Measurements from ENCODE around the gene ARHGAP44.

Gene ARHGAP44

GRCh38 chr17:12995106-12995895 lies 206.0 kb downstream of the ARHGAP44 start:
- Mint-ChIP-seq H3K27me3 (ENCODE audit: low read depth) (no peaks in the 10 kb centered on the region), H3K36me3 (ENCODE audit: low read depth) (peaks cover 31% of the 10 kb centered on the region), H3K4me1 (ENCODE audit: low read depth) (no peaks in the 10 kb centered on the region), H3K27ac (no peak overlapping the region), H3K9me3 (no peaks in the 10 kb centered on the region), H3K4me3 (no peak overlapping the region)

GRCh38 chr17:12995896-12996295 lies 206.6 kb downstream of the ARHGAP44 start:
- no peaks in the 10 kb centered on the region for H3K4me1 Mint-ChIP-seq (ENCODE audit: low read depth)
- no peaks in the 10 kb centered on the region for H3K9me3 Mint-ChIP-seq
- no peak overlapping the region for H3K27ac Mint-ChIP-seq
- no peaks in the 10 kb centered on the region for H3K27me3 Mint-ChIP-seq (ENCODE audit: low read depth)
- H3K4me3 Mint-ChIP-seq: no peak overlapping the region
- peaks cover 30% of the 10 kb centered on the region for H3K36me3 Mint-ChIP-seq (ENCODE audit: low read depth)

- no peaks in the 10 kb centered on the region for H3K9me3 Mint-ChIP-seq
- no peak overlapping the region for H3K4me3 Mint-ChIP-seq
- H3K4me1 Mint-ChIP-seq (ENCODE audit: low read depth): no peaks in the 10 kb centered on the region
- peaks cover 26% of the 10 kb centered on the region for H3K36me3 Mint-ChIP-seq (ENCODE audit: low read depth)
- H3K27me3 Mint-ChIP-seq (ENCODE audit: low read depth): no peaks in the 10 kb centered on the region
- no peak overlapping the region for H3K27ac Mint-ChIP-seq
Measured at GRCh38 chr17:12996357-12996756, 207.1 kb downstream of the ARHGAP44 start.

GRCh38 chr17:12996941-12997340 lies 207.6 kb downstream of the ARHGAP44 start:
- Mint-ChIP-seq H3K27me3 (ENCODE audit: low read depth) (no peaks in the 10 kb centered on the region), H3K4me3 (no peak overlapping the region), H3K36me3 (ENCODE audit: low read depth) (peaks cover 21% of the 10 kb centered on the region), H3K9me3 (no peaks in the 10 kb centered on the region), H3K27ac (no peak overlapping the region), H3K4me1 (ENCODE audit: low read depth) (no peaks in the 10 kb centered on the region)

- peaks cover 21% of the 10 kb centered on the region for H3K36me3 Mint-ChIP-seq (ENCODE audit: low read depth)
- no peaks in the 10 kb centered on the region for H3K27me3 Mint-ChIP-seq (ENCODE audit: low read depth)
- H3K9me3 Mint-ChIP-seq: no peaks in the 10 kb centered on the region
- H3K4me3 Mint-ChIP-seq: no peak overlapping the region
- no peak overlapping the region for H3K27ac Mint-ChIP-seq
- no peaks in the 10 kb centered on the region for H3K4me1 Mint-ChIP-seq (ENCODE audit: low read depth)
Measured at GRCh38 chr17:12998461-12998860, 209.2 kb downstream of the ARHGAP44 start.

GRCh38 chr17:12998874-12999273 lies 209.6 kb downstream of the ARHGAP44 start:
- Mint-ChIP-seq H3K27ac (no peak overlapping the region), H3K27me3 (ENCODE audit: low read depth) (no peaks in the 10 kb centered on the region), H3K36me3 (ENCODE audit: low read depth) (peaks cover 22% of the 10 kb centered on the region), H3K4me3 (no peak overlapping the region), H3K9me3 (no peaks in the 10 kb centered on the region), H3K4me1 (ENCODE audit: low read depth) (no peaks in the 10 kb centered on the region)

- Mint-ChIP-seq H3K36me3 (ENCODE audit: low read depth) (peaks cover 25% of the 10 kb centered on the region), H3K27me3 (ENCODE audit: low read depth) (no peaks in the 10 kb centered on the region), H3K9me3 (no peaks in the 10 kb centered on the region), H3K4me3 (no peak overlapping the region), H3K27ac (no peak overlapping the region), H3K4me1 (ENCODE audit: low read depth) (no peaks in the 10 kb centered on the region)
Measured at GRCh38 chr17:13000561-13000960, 211.3 kb downstream of the ARHGAP44 start.

- peaks cover 18% of the 10 kb centered on the region for H3K36me3 Mint-ChIP-seq (ENCODE audit: low read depth)
- no peaks in the 10 kb centered on the region for H3K27me3 Mint-ChIP-seq (ENCODE audit: low read depth)
- H3K4me3 Mint-ChIP-seq: no peak overlapping the region
- no peak overlapping the region for H3K27ac Mint-ChIP-seq
- no peaks in the 10 kb centered on the region for H3K9me3 Mint-ChIP-seq
- H3K4me1 Mint-ChIP-seq (ENCODE audit: low read depth): no peaks in the 10 kb centered on the region
Measured at GRCh38 chr17:13001991-13002615, 212.8 kb downstream of the ARHGAP44 start.

GRCh38 chr17:13002761-13003453 lies 213.6 kb downstream of the ARHGAP44 start:
- H3K36me3 Mint-ChIP-seq (ENCODE audit: low read depth): peaks cover 14% of the 10 kb centered on the region
- H3K27ac Mint-ChIP-seq: no peak overlapping the region

GRCh38 chr17:13003454-13003851 lies 214.2 kb downstream of the ARHGAP44 start:
- H3K27me3 Mint-ChIP-seq (ENCODE audit: low read depth): no peaks in the 10 kb centered on the region
- no peaks in the 10 kb centered on the region for H3K4me1 Mint-ChIP-seq (ENCODE audit: low read depth)
- H3K27ac Mint-ChIP-seq: no peak overlapping the region
- no peak overlapping the region for H3K4me3 Mint-ChIP-seq
- H3K36me3 Mint-ChIP-seq (ENCODE audit: low read depth): peaks cover 13% of the 10 kb centered on the region
- no peaks in the 10 kb centered on the region for H3K9me3 Mint-ChIP-seq

More at GRCh38 chr17:13002761-13003453, 213.6 kb downstream of the ARHGAP44 start:
- no peaks in the 10 kb centered on the region for H3K4me1 Mint-ChIP-seq (ENCODE audit: low read depth)
- H3K9me3 Mint-ChIP-seq: no peaks in the 10 kb centered on the region
- H3K4me3 Mint-ChIP-seq: no peak overlapping the region
- H3K27me3 Mint-ChIP-seq (ENCODE audit: low read depth): no peaks in the 10 kb centered on the region

GRCh38 chr17:13003927-13004326 lies 214.6 kb downstream of the ARHGAP44 start:
- Mint-ChIP-seq H3K27ac (no peak overlapping the region), H3K36me3 (ENCODE audit: low read depth) (peaks cover 15% of the 10 kb centered on the region), H3K27me3 (ENCODE audit: low read depth) (no peaks in the 10 kb centered on the region), H3K4me1 (ENCODE audit: low read depth) (no peaks in the 10 kb centered on the region), H3K9me3 (no peaks in the 10 kb centered on the region), H3K4me3 (no peak overlapping the region)

GRCh38 chr17:13004336-13004735 lies 215.0 kb downstream of the ARHGAP44 start:
- Mint-ChIP-seq H3K4me3 (no peak overlapping the region), H3K27me3 (ENCODE audit: low read depth) (no peaks in the 10 kb centered on the region), H3K27ac (no peak overlapping the region), H3K36me3 (ENCODE audit: low read depth) (peaks cover 15% of the 10 kb centered on the region), H3K4me1 (ENCODE audit: low read depth) (no peaks in the 10 kb centered on the region), H3K9me3 (no peaks in the 10 kb centered on the region)

- Mint-ChIP-seq H3K27ac (no peak overlapping the region), H3K27me3 (ENCODE audit: low read depth) (no peaks in the 10 kb centered on the region), H3K4me1 (ENCODE audit: low read depth) (no peaks in the 10 kb centered on the region), H3K4me3 (no peak overlapping the region), H3K36me3 (ENCODE audit: low read depth) (peaks cover 18% of the 10 kb centered on the region), H3K9me3 (no peaks in the 10 kb centered on the region)
Measured at GRCh38 chr17:13005530-13005929, 216.2 kb downstream of the ARHGAP44 start.

- Mint-ChIP-seq H3K27me3 (ENCODE audit: low read depth) (no peaks in the 10 kb centered on the region), H3K4me3 (no peak overlapping the region), H3K27ac (no peak overlapping the region), H3K9me3 (no peaks in the 10 kb centered on the region), H3K36me3 (ENCODE audit: low read depth) (peaks cover 39% of the 10 kb centered on the region), H3K4me1 (ENCODE audit: low read depth) (no peaks in the 10 kb centered on the region)
Measured at GRCh38 chr17:13008461-13008860, 219.2 kb downstream of the ARHGAP44 start.

- Mint-ChIP-seq H3K27ac (no peak overlapping the region), H3K4me3 (no peak overlapping the region), H3K27me3 (ENCODE audit: low read depth) (no peaks in the 10 kb centered on the region), H3K9me3 (no peaks in the 10 kb centered on the region), H3K36me3 (ENCODE audit: low read depth) (peaks cover 48% of the 10 kb centered on the region), H3K4me1 (ENCODE audit: low read depth) (peaks cover 9% of the 10 kb centered on the region)
Measured at GRCh38 chr17:13010959-13011358, 221.7 kb downstream of the ARHGAP44 start.
